ENCODE results near the gene AUTS2. TPM values are rescaled to one million over a fixed set of nuclear protein-coding genes. Genes with fewer than 3 reads are reported as not detected.

The AUTS2 gene
- total and polyA plus RNA-seq, 2 of the 8 experiments (the other 6 are each of a cell fraction or from before 2014, with no cell fraction given), result 25.9 to 101 TPM

DNA sequence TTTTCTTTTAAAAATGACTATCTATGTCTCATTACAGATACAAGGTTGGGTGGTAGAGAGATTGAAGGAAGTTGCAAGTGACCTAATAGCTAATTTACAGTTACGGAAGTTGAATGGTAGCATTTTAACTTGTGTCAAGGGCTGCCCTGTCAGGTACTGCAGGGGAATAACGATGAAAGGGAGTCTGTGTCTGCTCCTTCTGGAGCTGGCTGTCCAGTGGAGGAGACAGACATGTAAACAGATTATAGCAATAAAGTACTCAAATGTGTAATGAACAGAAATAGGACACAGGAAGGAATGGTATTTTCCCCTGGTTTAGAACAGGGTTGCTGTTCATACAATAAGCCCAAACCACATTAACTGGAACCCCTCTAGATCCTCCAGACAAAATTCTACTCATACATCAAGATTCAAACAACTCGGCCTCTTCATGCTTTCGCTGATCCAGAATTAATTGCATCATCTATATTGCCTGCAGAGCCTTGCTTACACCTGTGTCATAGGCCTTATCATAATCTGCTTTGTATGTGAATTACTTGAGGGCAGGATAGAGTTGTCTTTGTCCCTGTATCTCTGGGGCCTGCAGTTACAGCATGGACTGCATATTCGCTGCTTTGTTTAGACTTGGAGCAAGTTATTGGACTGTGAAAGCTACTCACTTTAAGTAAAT lies 42.8 kb downstream of the AUTS2 start:
- Histone ChIP-seq H3K27me3 (replicated peaks in 1 of 4; ENCODE audit: control insufficient read depth in 3 of 4, extremely low read depth in 1 of 4, insufficient read depth in 3 of 4, low read length in 3 of 4) (no peaks in the 10 kb centered on the region), H3K4me2 (ENCODE audit: insufficient read depth in 1 of 2, low read depth in 2 of 2, low read length in 2 of 2) (no peak overlapping the region), H2AK5ac (ENCODE audit: low read depth, low read length) (no peak overlapping the region), H2BK12ac (ENCODE audit: low read depth, low read length) (no peak overlapping the region), H3K23ac (ENCODE audit: insufficient read length) (no peak overlapping the region), H2BK15ac (ENCODE audit: low read length) (no peak overlapping the region), H3K9ac (replicated peaks in 1 of 4; ENCODE audit: extremely low read depth in 1 of 4, low read depth in 3 of 4, low read length in 3 of 4) (no peak overlapping the region), H3K4me1 (replicated peaks in 1 of 4; ENCODE audit: control insufficient read depth in 3 of 4, insufficient read depth in 4 of 4, low read length in 3 of 4) (peaks cover 2 to 11% (median 5%) of the 10 kb centered on the region in 4 experiments; a peak in 4 of 7 replicates), H3K27ac (ENCODE audit: low read depth, low read length) (no peak overlapping the region), H3K56ac (replicated peaks; ENCODE audit: insufficient read length, low read depth, low read length) (no peak overlapping the region), H3K23me2 (ENCODE audit: low read depth, low read length) (no peaks in the 10 kb centered on the region), H2BK120ac (replicated peaks; ENCODE audit: low read depth, low read length) (no peak overlapping the region), H2BK5ac (ENCODE audit: low read depth, low read length) (no peak overlapping the region), H3K18ac (ENCODE audit: extremely low read depth, low read length) (no peak overlapping the region), H3K36me3 (ENCODE audit: control insufficient read depth in 2 of 4, insufficient read depth in 4 of 4, low read length in 3 of 4) (no peaks in the 10 kb centered on the region), H3K4me3 (ENCODE audit: extremely low read depth in 1 of 4, insufficient read depth in 2 of 4, low read depth in 3 of 4, low read length in 4 of 4) (no peak overlapping the region), H2AFZ (ENCODE audit: low read length) (no peak overlapping the region), H4K20me1 (replicated peaks in 1 of 2; ENCODE audit: control insufficient read depth in 1 of 2, insufficient read depth in 2 of 2, low read length in 2 of 2) (no peaks in the 10 kb centered on the region), H4K8ac (ENCODE audit: extremely low read depth, insufficient read depth, low read length) (no peak overlapping the region), H4K5ac (ENCODE audit: insufficient read length, low read depth, low read length) (no peak overlapping the region), H4K91ac (replicated peaks; ENCODE audit: insufficient read length, low read length) (no peak overlapping the region), H3K4ac (replicated peaks; ENCODE audit: insufficient read length, low read depth, low read length) (no peak overlapping the region), H3K14ac (ENCODE audit: insufficient read length) (no peak overlapping the region), H2BK20ac (ENCODE audit: low read length) (no peak overlapping the region), H3K9me3 (ENCODE audit: insufficient read depth in 2 of 2, low read depth in 1 of 2, low read length in 1 of 2) (no peaks in the 10 kb centered on the region), H3K79me2 (ENCODE audit: control insufficient read depth in 1 of 2, insufficient read depth in 2 of 2, low read length in 2 of 2) (no peaks in the 10 kb centered on the region), H3K79me1 (ENCODE audit: low read depth, low read length) (no peaks in the 10 kb centered on the region)
- 91% methylated on average over 5 of the region's 5 CpGs; no CpG with 5 or more reads in 1 of the 2 experiments for WGBS, 2 experiments (ENCODE audit: extremely low coverage in 1 of 2, insufficient coverage in 1 of 2, insufficient read length in 1 of 2, insufficient replicate concordance in 2 of 2, low coverage in 1 of 2, low lambda C conversion rate in 2 of 2, missing lambda C conversion rate in 1 of 2)
- ChIA-PET POLR2A (ENCODE audit: partially characterized antibody) (no interaction called here), CTCF (ENCODE audit: partially characterized antibody) (interaction anchor here (0.6 kb wide), 2 partner anchors 13 to 365 kb away, joined by 3 to 4 read pairs; no protein-coding TSS in a partner anchor)
- no peak for FAIRE-seq
- no peak for DNase-seq (ENCODE audit: low read depth in 1 of 2, low spot score in 2 of 2)
- TF ChIP-seq ZNF274 (IDR thresholded peaks at IDR 0.05; ENCODE audit: borderline replicate concordance, extremely low read depth, low read length) (no peak), KDM4A (IDR thresholded peaks at IDR 0.05; ENCODE audit: low read depth, low read length, severe bottlenecking) (no peak), CBX5 (IDR thresholded peaks at IDR 0.05; ENCODE audit: low read depth, low read length) (no peak), MAFK (IDR thresholded peaks at IDR 0.05; ENCODE audit: low read depth, low read length) (no peak), TCF12 (IDR thresholded peaks at IDR 0.05; ENCODE audit: low read depth, low read length) (no peak), KDM1A (IDR thresholded peaks at IDR 0.05; ENCODE audit: borderline replicate concordance, low read length) (no peak), CHD1 (IDR thresholded peaks at IDR 0.05; ENCODE audit: low read depth, low read length) (no peak), TBP (IDR thresholded peaks at IDR 0.05; ENCODE audit: low read depth, low read length) (no peak), SIN3A (conservative IDR thresholded peaks at IDR 0.05 in 1 of 2, IDR thresholded peaks at IDR 0.05 in 1 of 2; ENCODE audit: low read depth in 1 of 2, low read length in 2 of 2) (no peak), SIX5 (IDR thresholded peaks at IDR 0.05; ENCODE audit: low read depth, low read length) (no peak), POLR2AphosphoS5 (IDR thresholded peaks at IDR 0.05; ENCODE audit: low read depth, low read length) (no peak)
- TF ChIP-seq, protein P1, sequence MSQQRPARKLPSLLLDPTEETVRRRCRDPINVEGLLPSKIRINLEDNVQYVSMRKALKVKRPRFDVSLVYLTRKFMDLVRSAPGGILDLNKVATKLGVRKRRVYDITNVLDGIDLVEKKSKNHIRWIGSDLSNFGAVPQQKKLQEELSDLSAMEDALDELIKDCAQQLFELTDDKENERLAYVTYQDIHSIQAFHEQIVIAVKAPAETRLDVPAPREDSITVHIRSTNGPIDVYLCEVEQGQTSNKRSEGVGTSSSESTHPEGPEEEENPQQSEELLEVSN (IDR thresholded peaks at IDR 0.05), result no peak
